Activated naive CD4-positive, alpha-beta T cell treated with anti-CD3 and anti-CD28 coated beads for 36 hours (primary cell): Measurements from ENCODE around the gene CRTAC1. TPM values are rescaled to one million over a fixed set of nuclear protein-coding genes. Genes with fewer than 3 reads are reported as not detected.
A peak's percentile ranks its signal among the peaks of the same experiment; 100 is the strongest.

Experiments
- CTCF ChIA-PET: fragments of 350-600 bp; sonication (Branson Sonifier 250); formaldehyde crosslinking; loops from one replicate; lab custom pipeline; 2021; ENCODE audit warnings: antibody characterized with exemption; lab: Charles Lee
- DNase-seq: peaks from one replicate; pipeline ENCODE4 v3.0.0-alpha.2; 2020
- H3K27ac Mint-ChIP-seq: one replicate; pipeline ENCODE4 v1.8.0; 2021; ENCODE audit warnings: mild to moderate bottlenecking, mixed read lengths
- H3K27me3 Mint-ChIP-seq: one replicate; pipeline ENCODE4 v1.8.0; 2021; ENCODE audit warnings: low read depth, mixed read lengths
- H3K36me3 Mint-ChIP-seq: one replicate; pipeline ENCODE4 v1.8.0; 2021; ENCODE audit warnings: low read depth, mixed read lengths
- H3K4me1 Mint-ChIP-seq: one replicate; pipeline ENCODE4 v1.8.0; 2021; ENCODE audit warnings: low read depth, mixed read lengths
- H3K4me3 Mint-ChIP-seq: one replicate; pipeline ENCODE4 v1.8.0; 2021; ENCODE audit warnings: mild to moderate bottlenecking, moderate library complexity, mixed read lengths
- H3K9me3 Mint-ChIP-seq: one replicate; pipeline ENCODE4 v1.8.0; 2021; ENCODE audit warnings: mixed read lengths
- intact Hi-C: fragments of 100-400 bp; cut with micrococcal nuclease; formaldehyde crosslinking; loops from one replicate; pipeline ENCODE4 v1.15.1; 2023
- total RNA-seq, 2 experiments: library from RNA; stranded (reverse); gene quantifications; one replicate each; pipeline ENCODE4 v1.2.3, GENCODE V29; 2021

The CRTAC1 gene
- total RNA-seq, 2 experiments from 2014 or later, result not detected

GRCh38 chr10:98000346-98000745 lies 30.1 kb downstream of the CRTAC1 start:
- Mint-ChIP-seq H3K27ac (no peak overlapping the region), H3K4me3 (no peak overlapping the region), H3K27me3 (peaks cover under 1% of the 10 kb centered on the region), H3K9me3 (peaks cover 6% of the 10 kb centered on the region), H3K4me1 (no peaks in the 10 kb centered on the region), H3K36me3 (no peaks in the 10 kb centered on the region)
- DNase-seq, result no peak
- CTCF ChIA-PET, result no interaction called here
- intact Hi-C loops, result no loop called here

DNA sequence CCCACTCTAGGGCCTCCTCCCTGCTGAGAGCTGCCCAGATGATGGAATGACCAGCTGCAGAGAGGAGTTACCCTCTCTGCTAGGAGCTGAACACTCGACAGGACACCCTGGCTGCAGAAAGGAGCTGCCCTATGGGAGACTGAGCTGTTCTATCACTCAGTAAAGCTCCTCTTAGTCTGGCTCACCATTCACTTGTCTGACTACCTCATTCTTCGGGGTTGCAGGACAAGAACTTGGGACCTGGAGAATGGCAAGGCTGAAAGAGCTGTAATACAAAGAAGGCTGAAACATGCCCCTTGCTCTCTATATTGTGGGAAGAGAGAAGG lies 30.5 kb downstream of the CRTAC1 start:
- H3K36me3 Mint-ChIP-seq, result no peaks in the 10 kb centered on the region
- DNase-seq, result no peak
- H3K27ac Mint-ChIP-seq, result no peak overlapping the region
- H3K9me3 Mint-ChIP-seq, result peaks cover 6% of the 10 kb centered on the region
- no peak overlapping the region for H3K4me3 Mint-ChIP-seq
- peaks cover 4% of the 10 kb centered on the region for H3K27me3 Mint-ChIP-seq
- intact Hi-C loops, result no loop called here
- H3K4me1 Mint-ChIP-seq, result no peaks in the 10 kb centered on the region
- CTCF ChIA-PET, result interaction anchor here (0.9 kb wide), 1 partner anchor 208 kb away, joined by 3 read pairs; no protein-coding TSS in a partner anchor

GRCh38 chr10:97999066-97999922 lies 31.1 kb downstream of the CRTAC1 start:
- H3K4me3 Mint-ChIP-seq, result no peak overlapping the region
- peaks cover 4% of the 10 kb centered on the region for H3K27me3 Mint-ChIP-seq
- CTCF ChIA-PET, result interaction anchor here (0.9 kb wide), 1 partner anchor 207 kb away, joined by 3 read pairs; no protein-coding TSS in a partner anchor
- H3K9me3 Mint-ChIP-seq, result peaks cover 6% of the 10 kb centered on the region
- no peak overlapping the region for H3K27ac Mint-ChIP-seq
- H3K4me1 Mint-ChIP-seq, result no peaks in the 10 kb centered on the region
- intact Hi-C loops, result no loop called here
- no peaks in the 10 kb centered on the region for H3K36me3 Mint-ChIP-seq
- DNase-seq, result no peak

DNA sequence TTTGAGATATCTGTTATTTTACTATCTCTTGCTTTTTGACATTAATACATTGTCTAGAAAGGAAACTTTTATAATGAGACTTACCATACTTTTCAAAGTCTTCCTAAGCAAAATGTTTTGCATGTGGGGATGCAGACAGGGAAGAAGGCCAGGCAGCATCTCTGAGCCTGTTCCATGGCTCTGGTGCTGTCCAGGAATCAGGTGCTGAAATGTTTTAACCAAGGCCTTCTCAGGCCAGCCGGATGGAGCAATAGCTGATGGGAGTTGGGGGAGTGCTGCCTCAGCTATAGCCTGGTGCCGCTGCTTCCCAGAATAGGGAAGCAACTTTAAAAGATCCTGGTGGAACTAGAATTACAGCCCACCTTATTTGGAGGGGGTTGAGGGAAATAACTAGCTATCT lies 38.5 kb downstream of the CRTAC1 start:
- DNase-seq, result peak; percentile 16
- Mint-ChIP-seq H3K4me3 (no peak overlapping the region), H3K36me3 (no peaks in the 10 kb centered on the region), H3K27me3 (peaks cover 15% of the 10 kb centered on the region), H3K9me3 (no peaks in the 10 kb centered on the region), H3K27ac (no peak overlapping the region), H3K4me1 (no peaks in the 10 kb centered on the region)
- intact Hi-C loops, result no loop called here
- CTCF ChIA-PET, result no interaction called here

DNA sequence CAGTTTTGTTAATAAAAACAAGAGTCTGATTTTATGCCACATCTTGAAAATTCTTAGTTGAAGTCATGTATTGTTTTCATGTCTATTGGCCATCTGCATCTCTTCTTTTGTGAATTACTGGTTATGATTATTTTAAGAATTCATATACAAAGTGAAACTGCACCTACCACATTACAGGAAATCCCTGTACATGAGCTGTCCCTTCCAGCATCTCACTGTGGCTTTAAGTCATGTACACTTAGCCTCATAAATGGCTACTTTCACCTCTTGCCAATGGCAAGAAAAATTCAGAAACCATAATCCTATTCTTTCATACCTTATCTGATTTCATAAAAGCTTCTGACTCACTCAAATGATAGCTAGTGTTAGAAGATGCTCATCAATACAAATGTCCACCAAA lies 48.6 kb downstream of the CRTAC1 start:
- H3K27ac Mint-ChIP-seq, result no peak overlapping the region
- H3K9me3 Mint-ChIP-seq, result no peaks in the 10 kb centered on the region
- H3K4me3 Mint-ChIP-seq, result no peak overlapping the region
- H3K36me3 Mint-ChIP-seq, result no peaks in the 10 kb centered on the region
- intact Hi-C loops, result no loop called here
- CTCF ChIA-PET, result no interaction called here
- no peak for DNase-seq
- peaks cover 34% of the 10 kb centered on the region for H3K27me3 Mint-ChIP-seq
- no peaks in the 10 kb centered on the region for H3K4me1 Mint-ChIP-seq

GRCh38 chr10:97977673-97978072 lies 52.7 kb downstream of the CRTAC1 start:
- Mint-ChIP-seq H3K36me3 (no peaks in the 10 kb centered on the region), H3K4me1 (no peaks in the 10 kb centered on the region), H3K9me3 (no peaks in the 10 kb centered on the region), H3K4me3 (no peak overlapping the region), H3K27me3 (peaks cover 53% of the 10 kb centered on the region), H3K27ac (no peak overlapping the region)
- DNase-seq, result no peak
- CTCF ChIA-PET, result no interaction called here
- intact Hi-C loops, result no loop called here

GRCh38 chr10:97975598-97975997 lies 54.8 kb downstream of the CRTAC1 start:
- no peak overlapping the region for H3K27ac Mint-ChIP-seq
- no peaks in the 10 kb centered on the region for H3K36me3 Mint-ChIP-seq
- H3K27me3 Mint-ChIP-seq, result peaks cover 56% of the 10 kb centered on the region
- no peaks in the 10 kb centered on the region for H3K9me3 Mint-ChIP-seq
- H3K4me1 Mint-ChIP-seq, result no peaks in the 10 kb centered on the region
- intact Hi-C loops, result no loop called here
- no peak overlapping the region for H3K4me3 Mint-ChIP-seq
- CTCF ChIA-PET, result interaction anchor here (0.5 kb wide), 1 partner anchor 76 kb away, joined by 3 read pairs; no protein-coding TSS in a partner anchor
- no peak for DNase-seq

DNA sequence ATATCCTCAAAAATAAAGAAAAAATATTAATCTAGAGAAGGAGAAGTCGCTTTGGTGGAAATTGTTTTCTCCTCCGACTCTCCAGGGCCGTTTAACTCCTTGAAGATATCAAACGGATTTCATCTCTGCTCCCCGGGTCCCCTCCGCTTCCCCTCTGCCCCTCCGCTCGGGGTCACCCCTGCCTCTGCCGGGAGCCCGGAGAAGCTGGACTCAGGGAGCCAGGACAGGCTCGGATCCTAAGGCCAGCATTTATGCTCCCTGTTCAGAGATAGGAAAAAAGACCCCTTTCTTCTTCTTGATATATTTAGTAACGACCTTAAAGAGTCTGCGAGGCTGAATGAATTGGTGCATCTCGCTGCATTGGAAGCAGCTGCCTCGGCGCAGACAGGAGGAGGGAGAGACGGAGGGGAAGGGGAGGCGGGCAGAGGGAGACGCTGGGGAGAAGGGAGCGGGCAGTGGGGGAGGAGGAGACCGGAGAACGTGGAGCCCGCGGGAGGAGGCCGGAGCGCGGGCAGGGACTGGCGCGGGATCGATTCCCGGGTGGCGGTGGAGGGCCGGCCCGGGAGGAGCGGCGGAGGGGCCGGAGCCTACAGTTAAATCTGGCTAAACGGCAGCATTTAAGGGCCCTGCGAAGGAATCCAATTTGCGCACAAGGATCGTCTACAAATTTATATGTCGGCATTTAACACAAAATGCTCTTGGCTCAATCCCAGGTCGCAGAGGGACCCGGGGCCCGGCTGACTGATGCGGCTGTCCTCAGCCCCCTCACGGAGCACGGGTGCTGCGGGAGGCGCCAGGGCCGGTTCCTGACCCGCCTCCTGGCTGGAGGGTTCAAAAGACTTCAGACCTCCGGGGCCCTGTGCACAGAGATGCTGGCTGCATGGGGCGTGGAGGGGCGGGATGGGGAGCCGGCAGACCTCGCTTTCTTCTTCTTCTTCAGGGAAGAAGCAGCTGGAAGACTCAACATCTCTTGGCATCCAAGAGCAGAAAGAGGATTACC lies 55.6 kb downstream of the CRTAC1 start:
- no peaks in the 10 kb centered on the region for H3K36me3 Mint-ChIP-seq
- H3K27me3 Mint-ChIP-seq, result peaks cover 62% of the 10 kb centered on the region
- H3K9me3 Mint-ChIP-seq, result no peaks in the 10 kb centered on the region
- no peaks in the 10 kb centered on the region for H3K4me1 Mint-ChIP-seq
- no peak overlapping the region for H3K4me3 Mint-ChIP-seq
- intact Hi-C loops, result no loop called here
- CTCF ChIA-PET, result interaction anchor here (0.5 kb wide), 1 partner anchor 76 kb away, joined by 3 read pairs; no protein-coding TSS in a partner anchor
- no peak overlapping the region for H3K27ac Mint-ChIP-seq
- no peak for DNase-seq

- no peaks in the 10 kb centered on the region for H3K9me3 Mint-ChIP-seq
- H3K27me3 Mint-ChIP-seq, result peaks cover 65% of the 10 kb centered on the region
- no peak overlapping the region for H3K4me3 Mint-ChIP-seq
- H3K27ac Mint-ChIP-seq, result no peak overlapping the region
- H3K4me1 Mint-ChIP-seq, result no peaks in the 10 kb centered on the region
- H3K36me3 Mint-ChIP-seq, result no peaks in the 10 kb centered on the region
- DNase-seq, result no peak
- CTCF ChIA-PET, result no interaction called here
- intact Hi-C loops, result no loop called here
These were observed 56.3 kb downstream of the CRTAC1 start for GRCh38 chr10:97974100-97974499.

DNA sequence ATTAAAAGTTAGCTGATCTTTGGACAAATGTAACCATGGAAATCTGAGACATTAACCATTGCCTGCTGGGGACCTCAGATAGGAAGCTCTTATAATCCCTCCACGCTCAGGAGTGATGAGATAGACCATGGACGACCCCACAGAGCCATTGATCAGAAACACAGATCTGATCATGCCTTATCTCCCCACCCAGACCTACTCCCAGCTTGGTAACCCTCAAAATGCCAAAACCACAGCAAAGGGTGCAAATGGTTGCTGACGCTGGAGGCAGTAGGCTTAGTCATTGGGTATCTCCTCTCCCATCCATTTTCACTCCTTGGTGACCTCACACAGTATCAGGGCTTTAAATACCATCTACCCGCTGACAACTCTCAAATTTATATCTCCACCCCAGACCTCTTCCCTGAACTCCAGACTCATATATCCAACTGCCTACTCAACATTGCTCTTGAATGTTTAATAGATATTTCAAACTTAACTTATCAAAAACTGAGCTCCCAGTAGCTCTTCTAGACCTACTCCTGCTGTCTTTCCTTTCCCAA lies 60.8 kb downstream of the CRTAC1 start:
- Mint-ChIP-seq H3K4me3 (no peak overlapping the region), H3K27me3 (peaks cover 44% of the 10 kb centered on the region), H3K9me3 (no peaks in the 10 kb centered on the region), H3K27ac (no peak overlapping the region), H3K36me3 (no peaks in the 10 kb centered on the region), H3K4me1 (no peaks in the 10 kb centered on the region)
- DNase-seq, result no peak
- CTCF ChIA-PET, result interaction anchor here (1.2 to 3.2 kb wide), 2 partner anchors 72 to 78 kb away, joined by 3 to 10 read pairs; no protein-coding TSS in a partner anchor
- intact Hi-C loops, result no loop called here

- peaks cover 30% of the 10 kb centered on the region for H3K27me3 Mint-ChIP-seq
- no peaks in the 10 kb centered on the region for H3K4me1 Mint-ChIP-seq
- no peak overlapping the region for H3K27ac Mint-ChIP-seq
- no peaks in the 10 kb centered on the region for H3K36me3 Mint-ChIP-seq
- H3K4me3 Mint-ChIP-seq, result no peak overlapping the region
- no peak for DNase-seq
- CTCF ChIA-PET, result no interaction called here
- no peaks in the 10 kb centered on the region for H3K9me3 Mint-ChIP-seq
- intact Hi-C loops, result no loop called here
These were observed 65.7 kb downstream of the CRTAC1 start for GRCh38 chr10:97964748-97965147.

GRCh38 chr10:97961945-97962344 lies 68.5 kb downstream of the CRTAC1 start:
- no peak overlapping the region for H3K27ac Mint-ChIP-seq
- intact Hi-C loops, result no loop called here

More at GRCh38 chr10:97961945-97962344, 68.5 kb downstream of the CRTAC1 start:
- no peaks in the 10 kb centered on the region for H3K9me3 Mint-ChIP-seq
- H3K36me3 Mint-ChIP-seq, result no peaks in the 10 kb centered on the region
- CTCF ChIA-PET, result no interaction called here
- H3K4me3 Mint-ChIP-seq, result no peak overlapping the region
- DNase-seq, result no peak
- H3K27me3 Mint-ChIP-seq, result peaks cover 19% of the 10 kb centered on the region
- no peaks in the 10 kb centered on the region for H3K4me1 Mint-ChIP-seq
